GM18511 (cell line): ENCODE data around the gene SCN8A.

Experiments
- ATAC-seq: cut with Tn5 transposase; IDR thresholded peaks from one replicate; pipeline ENCODE4 v1.9.1; 2021; ENCODE audit warnings: mild to moderate bottlenecking, moderate library complexity; ENCODE audit not compliant: unreplicated experiment

Gene SCN8A

DNA sequence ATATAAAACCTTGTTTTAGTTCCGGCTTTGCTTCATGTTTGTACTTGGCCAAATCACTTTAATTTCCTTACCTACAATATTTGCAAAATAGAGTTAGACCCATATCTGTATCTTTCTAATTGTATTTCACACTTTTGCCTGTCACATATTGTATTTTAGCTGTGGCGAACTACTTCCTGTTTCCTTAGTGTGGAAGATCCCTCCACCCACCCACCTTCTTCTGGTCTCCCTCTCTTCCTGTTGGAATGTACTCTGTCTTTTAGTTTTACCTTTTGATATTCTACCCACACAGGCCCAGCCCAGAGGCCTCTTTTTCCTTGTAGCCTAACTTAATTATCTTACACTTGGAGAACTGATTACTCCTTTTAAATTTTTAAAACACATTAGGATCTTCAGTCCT, 78.2 kb downstream of the SCN8A start:
- no peak for ATAC-seq

DNA sequence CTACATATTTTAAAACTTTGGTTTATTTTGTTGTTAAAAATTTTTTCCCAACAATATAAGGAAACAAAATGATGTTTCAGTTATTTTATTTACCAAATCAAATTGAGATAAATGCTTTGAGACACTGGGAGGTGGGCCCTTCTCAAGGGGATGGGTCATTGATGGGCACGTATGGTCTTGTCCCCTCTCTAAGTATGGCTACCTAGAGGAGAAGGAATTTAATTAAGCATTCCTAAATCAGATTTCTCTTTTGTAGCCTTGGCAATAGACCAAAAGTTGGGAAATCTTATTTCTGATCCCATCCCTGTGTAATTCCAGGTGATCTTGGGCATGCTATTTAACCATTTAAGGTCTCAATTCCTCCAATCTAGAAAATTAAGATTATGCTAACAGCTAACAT, 79.0 kb downstream of the SCN8A start:
- no peak for ATAC-seq

DNA sequence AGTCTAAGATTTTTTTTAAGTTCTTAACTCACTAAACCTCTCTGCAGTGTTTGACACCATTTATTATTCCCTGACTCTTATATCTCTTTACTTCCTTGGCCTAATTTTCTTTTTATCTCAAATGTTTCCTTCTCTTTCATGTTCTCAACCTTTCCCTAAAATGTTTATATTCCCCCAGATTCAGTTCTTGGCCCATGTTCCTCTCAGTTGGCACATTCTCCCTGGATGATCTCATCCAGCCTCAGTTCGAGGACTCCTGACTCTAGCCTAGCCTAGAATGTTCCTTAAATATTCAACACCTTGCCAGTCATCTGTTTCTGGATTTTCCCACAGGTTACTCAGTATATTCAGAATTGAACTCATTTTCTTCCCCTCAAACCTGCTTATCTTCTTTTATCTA, 81.3 kb downstream of the SCN8A start:
- no peak for ATAC-seq

DNA sequence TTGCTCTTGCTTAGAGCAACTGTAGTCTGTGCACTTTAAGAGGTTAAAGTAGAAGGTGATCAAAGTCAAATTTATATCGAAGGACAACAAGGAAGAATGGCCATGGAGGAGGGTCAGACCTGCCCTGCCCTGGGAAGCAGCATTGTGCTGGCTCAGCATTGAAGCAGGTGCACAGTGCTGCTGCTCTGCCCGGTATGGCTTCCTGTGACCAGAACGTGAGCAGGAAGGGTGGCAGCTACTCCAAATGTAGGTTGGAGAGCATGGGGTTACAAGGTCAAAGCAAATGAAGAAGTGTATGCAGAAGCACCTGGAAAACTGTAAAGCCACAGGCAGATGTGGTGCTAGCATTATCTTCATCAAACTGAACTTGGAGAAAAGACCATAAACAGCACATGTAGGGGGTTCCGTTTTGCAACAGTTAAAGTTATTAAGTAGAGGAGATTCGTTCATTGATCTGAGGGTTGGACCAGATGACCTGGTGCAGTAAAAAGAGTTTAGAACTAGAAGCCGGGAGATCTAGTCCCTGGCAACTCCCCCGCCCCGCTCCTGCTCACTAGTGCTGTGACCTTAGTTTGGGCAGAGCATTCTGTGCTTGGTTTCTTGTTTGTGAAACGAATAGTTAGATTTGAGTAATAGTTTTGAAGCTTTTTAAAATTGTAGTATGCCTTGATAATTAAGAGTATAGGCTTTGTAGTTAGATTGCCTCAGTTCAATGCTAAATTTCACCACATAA, 84.2 kb downstream of the SCN8A start:
- no peak for ATAC-seq

DNA sequence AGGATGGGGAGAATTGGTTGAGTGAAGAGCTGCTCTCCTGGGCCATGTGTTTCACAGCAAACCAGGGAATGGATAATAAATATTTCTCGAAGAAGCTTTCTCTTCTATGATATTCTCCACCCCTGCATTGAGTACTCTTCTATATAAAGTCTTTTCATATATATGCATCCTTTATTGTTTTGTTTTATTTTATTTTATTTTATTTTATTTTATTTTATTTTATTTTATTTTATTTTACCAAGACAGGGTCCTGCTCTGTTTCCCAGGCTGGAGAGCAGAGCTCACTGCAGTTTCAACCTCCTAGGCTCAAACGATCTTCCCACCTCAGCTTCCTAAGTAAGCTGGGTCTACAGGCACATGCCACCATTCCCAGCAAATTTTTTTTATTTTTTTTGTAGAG, 85.8 kb downstream of the SCN8A start:
- no peak for ATAC-seq

DNA sequence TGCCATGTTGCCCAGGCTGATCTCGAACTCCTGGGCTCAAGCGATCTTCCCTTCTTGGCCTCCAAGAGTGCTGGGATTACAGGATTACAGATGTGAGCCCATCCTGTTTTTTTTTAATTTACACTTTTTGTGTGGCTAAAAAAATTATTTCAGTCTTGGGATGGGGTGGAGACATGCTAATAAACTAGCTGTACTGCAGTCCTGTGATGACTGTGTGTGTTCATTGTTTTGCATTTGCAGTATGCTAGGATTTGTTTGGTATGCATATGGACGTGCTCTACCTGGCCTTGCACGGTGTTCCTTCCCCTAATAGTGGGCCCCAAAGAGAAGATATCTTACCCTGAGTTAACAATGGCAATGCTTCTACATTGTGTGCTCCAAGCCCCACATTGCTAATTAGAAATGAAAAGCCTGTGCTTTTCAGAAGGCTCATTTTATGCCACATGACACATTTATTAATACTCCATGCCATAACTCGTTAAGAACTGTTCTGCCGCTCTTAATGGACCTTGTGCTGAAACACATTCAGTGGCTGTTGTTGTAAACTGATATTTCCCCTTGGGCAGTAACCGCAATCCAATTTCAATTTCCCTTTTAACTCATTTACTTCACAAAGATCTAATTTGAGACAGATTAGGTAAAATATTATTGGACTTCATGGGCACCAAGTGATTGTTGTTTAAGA, 86.4 kb downstream of the SCN8A start:
- ATAC-seq = no peak

DNA sequence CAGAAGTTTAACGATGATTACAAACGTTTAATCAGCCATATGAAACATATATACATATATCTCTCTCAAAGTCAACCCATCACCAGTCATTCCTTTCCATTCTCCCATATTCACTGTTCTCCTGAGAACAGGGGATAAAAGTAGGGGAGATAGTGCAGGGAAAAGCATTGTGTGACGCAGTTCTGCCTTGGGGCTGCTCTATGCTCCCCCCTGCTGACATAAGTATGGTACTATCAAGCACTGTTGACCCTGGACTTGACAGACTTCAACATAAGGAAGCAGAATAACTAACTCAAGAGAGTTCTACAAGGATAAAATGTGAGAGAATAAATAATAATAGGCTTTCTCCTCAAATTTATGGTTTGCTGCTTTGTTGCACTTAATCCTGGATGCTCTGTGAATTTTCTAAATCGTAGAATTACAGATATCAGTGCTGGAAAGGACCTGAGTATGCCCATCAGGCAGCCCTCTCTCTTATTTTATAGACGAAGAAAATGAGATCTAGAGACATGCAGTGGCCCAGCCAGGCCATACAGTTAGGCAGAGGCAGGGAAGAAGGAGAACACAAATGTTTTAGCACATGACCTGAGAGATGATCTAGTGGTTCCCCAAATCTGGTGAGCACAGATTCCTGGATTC, 87.2 kb downstream of the SCN8A start:
- no peak for ATAC-seq

DNA sequence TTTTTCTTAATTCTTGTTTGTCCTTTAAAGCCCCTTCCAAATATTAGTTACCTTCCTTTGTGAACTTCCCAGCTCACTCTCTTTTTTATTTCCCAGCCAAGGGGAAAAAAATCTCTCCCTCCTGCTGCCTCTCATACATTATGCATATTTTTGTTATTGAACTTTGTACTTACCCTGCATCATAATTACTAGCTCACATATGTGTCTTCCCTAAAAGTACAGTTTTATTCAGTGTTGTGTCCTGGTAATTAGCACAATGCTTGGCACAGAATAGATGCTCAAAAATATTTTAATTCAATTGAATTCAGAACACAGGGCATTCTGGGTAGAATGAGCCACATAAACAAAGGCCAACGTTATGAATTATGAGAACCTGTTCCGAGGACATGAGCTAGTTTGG, 91.9 kb downstream of the SCN8A start:
- ATAC-seq = no peak

DNA sequence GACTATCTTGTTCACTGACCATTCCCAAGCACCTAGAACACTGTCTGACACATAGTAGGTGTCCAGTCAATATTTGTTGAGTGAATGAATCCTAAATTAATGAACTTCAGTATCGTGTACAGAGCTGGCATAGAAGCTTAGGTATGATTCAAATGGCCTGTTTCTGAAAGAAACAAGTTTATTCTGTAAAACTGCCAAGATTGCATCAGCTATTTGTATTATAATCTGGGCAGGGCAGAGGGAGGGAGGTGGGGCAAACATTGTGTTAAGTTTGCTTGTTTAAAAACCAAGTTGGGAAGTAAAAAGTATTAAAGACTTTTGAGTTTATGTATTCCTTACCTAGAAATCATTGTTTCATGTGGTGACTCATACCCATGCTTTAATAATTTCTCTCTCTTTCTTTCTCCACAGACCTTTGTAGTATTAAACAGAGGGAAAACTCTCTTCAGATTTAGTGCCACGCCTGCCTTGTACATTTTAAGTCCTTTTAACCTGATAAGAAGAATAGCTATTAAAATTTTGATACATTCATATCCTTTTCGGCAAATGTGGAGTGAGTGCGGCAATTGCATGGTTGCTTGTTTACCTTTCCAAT, 92.8 kb downstream of the SCN8A start:
- no peak for ATAC-seq

DNA sequence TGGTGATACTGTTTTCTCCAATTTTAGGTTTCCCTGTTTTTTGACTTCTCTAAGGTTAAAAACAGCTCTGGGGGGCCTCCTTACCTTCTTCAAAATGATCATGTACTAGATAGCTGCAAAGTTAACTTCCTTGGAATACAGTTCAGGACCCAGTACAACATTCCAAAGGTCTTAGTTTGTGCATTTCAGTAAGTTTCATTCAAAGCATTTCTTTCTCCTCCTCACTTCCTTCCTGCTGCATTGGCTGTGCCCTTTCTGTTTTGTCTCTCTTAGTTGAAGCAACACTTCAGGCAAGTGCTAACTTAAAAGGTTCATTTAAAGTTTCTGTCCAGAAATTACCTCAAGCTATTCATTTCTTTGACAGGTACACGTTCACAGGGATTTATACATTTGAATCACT, 95.7 kb downstream of the SCN8A start:
- ATAC-seq = no peak

DNA sequence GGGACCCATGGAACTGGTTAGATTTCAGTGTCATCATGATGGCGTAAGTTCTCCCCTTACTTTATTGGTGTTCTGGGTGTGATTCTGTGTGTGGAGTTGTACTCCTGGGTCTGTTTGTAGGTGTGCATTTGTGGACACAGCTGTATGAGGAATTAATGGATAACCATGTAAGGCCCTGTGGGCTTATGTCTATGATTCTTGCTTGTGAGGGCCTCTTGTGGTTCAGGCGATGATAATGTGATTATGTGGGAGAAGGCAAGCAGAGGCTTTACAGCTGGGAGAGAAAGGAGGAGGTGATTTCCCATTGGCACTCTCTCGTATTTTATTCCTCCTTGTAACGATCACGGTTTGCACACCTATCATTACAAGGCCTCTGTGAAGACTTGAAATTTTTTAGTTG, 96.1 kb downstream of the SCN8A start:
- ATAC-seq = no peak

DNA sequence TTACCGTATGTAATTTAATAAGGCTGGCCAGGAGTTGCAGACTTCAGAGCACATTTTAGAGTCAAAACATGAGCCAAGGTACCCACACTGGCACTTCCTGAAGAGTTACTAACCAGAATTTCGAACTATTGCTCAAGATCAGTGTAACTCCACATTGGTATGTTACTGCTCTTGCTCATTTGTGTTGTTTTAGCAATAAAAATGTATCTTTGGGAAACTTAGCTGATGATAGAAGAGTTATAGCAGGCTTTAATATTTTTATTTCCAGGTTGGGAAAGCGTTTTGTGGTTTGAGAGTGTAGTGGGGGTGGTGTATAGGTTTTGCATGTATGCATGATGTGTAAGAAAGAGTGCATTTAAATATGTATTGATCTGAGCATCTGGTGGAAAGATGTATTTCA, 96.6 kb downstream of the SCN8A start:
- ATAC-seq = no peak

DNA sequence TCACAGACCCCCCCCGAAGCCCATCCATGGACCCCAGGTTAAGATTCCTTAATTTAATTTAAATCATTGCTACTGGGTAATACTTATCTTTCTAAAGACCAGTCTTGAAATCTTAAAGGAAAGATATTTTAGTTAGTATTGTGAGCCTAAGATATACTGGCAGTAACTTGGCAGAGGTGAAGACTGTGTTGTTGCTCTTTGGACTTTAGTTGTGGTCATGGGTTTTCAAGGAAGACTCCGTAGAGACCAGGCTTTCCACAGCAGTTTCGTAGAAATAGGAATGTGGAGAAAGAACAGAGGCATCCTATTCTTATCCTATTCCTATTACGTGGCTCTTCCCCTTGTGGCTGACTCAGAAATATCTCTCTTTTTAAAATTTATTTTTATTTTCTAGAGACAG, 99.0 kb downstream of the SCN8A start:
- ATAC-seq = no peak

DNA sequence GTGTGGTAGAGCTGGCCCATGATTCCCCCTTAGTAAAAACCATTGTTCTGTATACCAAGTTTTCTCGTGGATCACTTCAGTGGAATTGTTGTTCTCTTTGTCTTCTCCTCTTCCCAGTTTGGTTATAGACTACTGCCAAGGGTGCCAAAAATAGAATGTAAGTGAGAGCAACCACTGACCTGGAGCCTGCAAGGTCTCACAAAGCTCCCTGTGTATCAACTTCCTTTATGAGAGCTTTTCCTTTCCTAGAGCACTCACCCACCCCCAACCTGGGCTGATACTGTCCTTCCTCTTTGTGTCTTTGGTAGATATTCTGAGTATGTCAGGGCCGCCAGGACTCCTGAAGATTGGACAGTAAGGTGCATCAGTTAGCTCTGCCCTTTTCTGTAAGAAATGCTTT, 101.0 kb downstream of the SCN8A start:
- ATAC-seq = no peak

DNA sequence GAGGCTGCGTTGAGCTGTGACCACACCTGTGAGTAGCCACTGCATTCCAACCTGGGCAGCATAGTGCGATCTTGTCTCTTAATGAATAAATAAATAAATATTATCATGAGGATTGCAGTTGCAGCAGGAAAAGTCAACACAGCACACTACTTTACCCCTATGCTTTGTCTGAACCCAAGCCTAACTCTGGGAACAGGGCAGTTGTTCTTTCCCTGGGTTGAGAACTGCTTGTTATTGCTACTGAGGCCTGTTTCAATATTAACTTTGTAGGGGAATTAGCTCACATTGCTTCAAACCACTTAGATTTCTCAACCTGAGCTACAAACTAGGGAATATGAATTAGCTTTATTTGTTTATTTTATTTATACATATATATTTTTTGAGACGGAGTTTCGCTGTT, 102.5 kb downstream of the SCN8A start:
- ATAC-seq = no peak

DNA sequence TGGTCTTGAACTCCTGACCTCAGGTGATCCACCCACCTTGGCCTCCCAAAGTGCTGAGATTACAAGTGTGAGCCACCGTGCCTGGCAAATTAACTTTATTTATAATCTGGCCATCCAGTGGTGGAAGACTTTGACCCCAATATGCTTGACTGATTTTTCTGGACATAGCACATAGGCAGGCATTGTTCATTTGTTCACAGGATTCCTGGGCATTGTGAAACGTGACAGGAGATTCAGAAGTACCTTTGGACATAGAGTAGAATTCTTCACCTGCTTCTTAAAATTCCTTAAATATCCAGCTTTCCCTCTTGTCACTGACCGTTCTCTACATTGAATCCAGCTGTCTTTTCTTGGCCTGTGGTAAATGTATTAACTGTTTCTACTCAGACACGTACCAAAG, 103.1 kb downstream of the SCN8A start:
- no peak for ATAC-seq

DNA sequence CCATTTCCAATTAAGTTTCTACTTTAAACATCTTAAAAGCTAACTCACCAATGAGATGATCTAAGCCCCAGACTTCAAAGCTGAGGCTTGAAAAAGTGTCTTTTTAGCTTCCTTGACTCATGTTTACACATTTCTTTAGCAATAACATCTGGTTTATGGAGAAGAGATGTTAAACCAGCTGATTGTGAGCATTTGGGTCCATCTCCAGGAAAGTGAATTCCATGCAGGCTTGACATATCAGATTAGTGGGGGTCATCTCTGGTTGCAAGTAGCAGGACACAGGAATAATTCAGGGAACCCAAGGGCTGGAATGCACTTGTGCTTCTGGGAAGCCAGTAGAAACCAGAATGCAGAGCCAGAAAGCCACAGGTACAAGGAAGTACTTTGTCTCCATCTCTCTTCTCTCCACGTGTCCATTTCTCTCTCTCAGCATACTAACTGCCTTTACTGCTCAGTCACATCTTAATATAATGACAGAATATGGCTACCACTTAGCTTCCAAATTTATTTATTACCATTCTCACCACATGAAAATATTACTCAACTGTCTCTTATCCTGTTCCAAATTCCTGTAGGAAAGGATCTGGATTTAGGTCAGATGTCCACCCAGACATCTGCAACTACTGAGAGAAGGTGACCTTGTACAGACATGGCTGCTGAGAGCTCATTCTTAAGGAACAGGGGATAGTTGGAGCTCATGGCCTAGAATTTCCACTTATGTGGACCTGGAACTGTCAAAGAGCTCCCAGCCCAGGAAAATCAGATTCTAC, 104.4 kb downstream of the SCN8A start:
- ATAC-seq = no peak

DNA sequence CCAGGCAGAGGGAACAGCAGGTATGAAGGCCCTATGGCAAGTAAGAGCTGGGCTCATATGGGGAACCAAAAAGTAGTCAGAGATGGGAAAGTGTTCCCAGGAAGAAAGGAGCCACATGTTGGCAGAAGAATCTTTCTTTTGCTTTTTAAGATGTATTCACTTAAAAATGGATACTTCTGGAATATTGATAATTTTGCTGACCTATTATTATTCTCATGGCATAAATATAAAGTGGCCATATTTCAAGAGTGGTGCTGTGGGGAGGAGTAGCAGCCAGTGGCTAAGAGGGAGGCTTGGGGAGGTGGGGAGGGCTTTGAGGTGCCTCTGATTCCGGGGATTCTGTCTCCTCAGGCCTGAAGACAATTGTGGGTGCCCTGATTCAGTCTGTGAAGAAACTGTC, 108.2 kb downstream of the SCN8A start:
- ATAC-seq = no peak

DNA sequence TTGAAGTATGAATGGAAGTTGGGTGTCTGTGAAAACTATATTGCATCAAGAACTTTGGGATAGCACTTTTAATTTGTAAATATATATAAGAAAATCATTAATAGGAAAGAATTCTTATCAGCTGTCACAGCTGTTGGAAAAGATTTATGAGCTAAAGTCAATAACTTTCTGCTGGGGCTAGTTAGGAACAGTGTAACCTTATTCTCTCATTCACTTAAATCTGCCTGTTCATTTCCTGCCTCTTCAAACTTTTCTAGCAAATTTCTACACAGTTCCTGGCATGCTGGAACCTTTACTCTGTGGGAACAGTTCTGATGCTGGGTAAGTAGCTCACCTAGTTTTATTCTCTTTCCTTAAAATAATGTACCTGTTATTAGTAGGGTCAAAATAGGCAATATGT, 109.9 kb downstream of the SCN8A start:
- no peak for ATAC-seq

DNA sequence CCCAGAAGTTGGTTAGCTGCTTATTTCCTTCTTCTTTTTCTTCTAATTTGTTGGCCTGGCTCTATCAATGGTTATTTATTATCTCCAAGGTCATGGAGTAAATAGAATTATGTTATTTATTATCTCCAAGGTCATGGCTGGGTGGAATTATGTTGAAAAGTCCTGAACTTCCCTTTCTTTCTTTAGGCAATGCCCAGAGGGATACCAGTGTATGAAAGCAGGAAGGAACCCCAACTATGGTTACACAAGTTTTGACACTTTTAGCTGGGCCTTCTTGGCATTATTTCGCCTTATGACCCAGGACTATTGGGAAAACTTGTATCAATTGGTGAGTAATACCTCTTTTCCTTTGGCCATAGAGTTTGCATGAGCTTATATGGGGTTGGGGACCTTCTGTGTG, 111.6 kb downstream of the SCN8A start:
- no peak for ATAC-seq

DNA sequence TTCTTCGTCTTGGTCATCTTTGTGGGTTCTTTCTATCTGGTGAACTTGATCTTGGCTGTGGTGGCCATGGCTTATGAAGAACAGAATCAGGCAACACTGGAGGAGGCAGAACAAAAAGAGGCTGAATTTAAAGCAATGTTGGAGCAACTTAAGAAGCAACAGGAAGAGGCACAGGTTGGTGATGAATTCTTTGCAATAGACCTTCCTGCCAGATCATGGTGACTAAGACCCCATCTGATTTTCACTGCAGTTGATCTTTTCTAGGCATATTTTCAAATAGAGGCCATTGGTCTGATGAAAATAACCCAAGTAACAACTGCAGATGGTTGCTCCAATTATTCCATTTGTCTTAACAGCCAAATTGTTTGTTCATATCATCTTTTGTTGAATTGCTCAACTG, 114.4 kb downstream of the SCN8A start:
- no peak for ATAC-seq
